Activated B cell treated with CpG ODN at 0.5 μM for 24 hours (primary cell): ENCODE results near the gene IGF1R. TPM values are rescaled to one million over a fixed set of nuclear protein-coding genes. Genes with fewer than 3 reads are reported as not detected.

Experiments
- ATAC-seq: fragments of 200-7000 bp; cut with Tn5 transposase; one replicate; pipeline ENCODE4 v1.10.0; 2021; ENCODE audit warnings: low read depth, mild to moderate bottlenecking, moderate library complexity
- CTCF ChIA-PET: fragments of 350-600 bp; sonication (Branson Sonifier 250); formaldehyde crosslinking; loops from one replicate; lab custom pipeline; 2021; ENCODE audit warnings: antibody characterized with exemption; lab: Charles Lee
- POLR2A ChIA-PET: fragments of 350-600 bp; sonication (Branson Sonifier 250); formaldehyde crosslinking; loops from one replicate; lab custom pipeline; 2021; ENCODE audit warnings: antibody characterized with exemption; lab: Charles Lee
- DNase-seq: peaks from one replicate; pipeline ENCODE4 v3.0.0; 2022
- H3K27ac Mint-ChIP-seq: one replicate; pipeline ENCODE4 v1.8.0; 2020; ENCODE audit warnings: mixed read lengths
- H3K27me3 Mint-ChIP-seq: one replicate; pipeline ENCODE4 v1.8.0; 2021; ENCODE audit warnings: mixed read lengths
- H3K36me3 Mint-ChIP-seq: one replicate; pipeline ENCODE4 v1.8.0; 2021; ENCODE audit warnings: low read depth, mixed read lengths
- H3K4me1 Mint-ChIP-seq: one replicate; pipeline ENCODE4 v1.8.0; 2021; ENCODE audit warnings: mixed read lengths
- H3K4me3 Mint-ChIP-seq: one replicate; pipeline ENCODE4 v1.8.0; 2020; ENCODE audit warnings: mild to moderate bottlenecking, mixed read lengths
- H3K9me3 Mint-ChIP-seq: one replicate; pipeline ENCODE4 v1.8.0; 2020; ENCODE audit warnings: mixed read lengths
- CTCF ChIP-seq: fragments of 200-600 bp; IDR thresholded peaks from one replicate; pipeline ENCODE4 v1.8.0; 2022; ENCODE audit warnings: antibody characterized with exemption, mild to moderate bottlenecking
- intact Hi-C: fragments of 100-400 bp; cut with micrococcal nuclease; formaldehyde crosslinking; loops from one replicate; pipeline ENCODE4 v1.15.1; 2024
- total RNA-seq: library from RNA; stranded (reverse); gene quantifications from 2 replicates; pipeline ENCODE4 v1.2.3, GENCODE V29; 2022

Gene IGF1R
- total RNA-seq, 1 donor from 2014 or later: 6.7 TPM

- no peak for TF ChIP-seq CTCF
- no peak overlapping the region for H3K4me3 Mint-ChIP-seq
- no peaks in the 10 kb centered on the region for H3K36me3 Mint-ChIP-seq
- ChIA-PET CTCF (no interaction called here), POLR2A (no interaction called here)
- no peaks in the 10 kb centered on the region for H3K9me3 Mint-ChIP-seq
- H3K4me1 Mint-ChIP-seq: peaks cover 8% of the 10 kb centered on the region
- intact Hi-C loops: no loop called here
- ATAC-seq: no peak
- no peaks in the 10 kb centered on the region for H3K27me3 Mint-ChIP-seq
- DNase-seq: no peak
- H3K27ac Mint-ChIP-seq: no peak overlapping the region
These were observed 96.8 kb downstream of the IGF1R start for GRCh38 chr15:98745179-98745578.

GRCh38 chr15:98745650-98746374 is 97.5 kb downstream of the IGF1R start:
- intact Hi-C loops: no loop called here
- H3K4me3 Mint-ChIP-seq: no peak overlapping the region
- no peak for TF ChIP-seq CTCF
- H3K4me1 Mint-ChIP-seq: peaks cover 8% of the 10 kb centered on the region
- POLR2A ChIA-PET: no interaction called here
- CTCF ChIA-PET: no interaction called here
- H3K36me3 Mint-ChIP-seq: no peaks in the 10 kb centered on the region
- no peaks in the 10 kb centered on the region for H3K27me3 Mint-ChIP-seq
- no peak for ATAC-seq
- H3K9me3 Mint-ChIP-seq: no peaks in the 10 kb centered on the region
- no peak for DNase-seq
- no peak overlapping the region for H3K27ac Mint-ChIP-seq

- ChIA-PET CTCF (no interaction called here), POLR2A (no interaction called here)
- Mint-ChIP-seq H3K9me3 (no peaks in the 10 kb centered on the region), H3K27ac (no peak overlapping the region), H3K4me1 (peaks cover 8% of the 10 kb centered on the region), H3K4me3 (no peak overlapping the region), H3K27me3 (no peaks in the 10 kb centered on the region), H3K36me3 (no peaks in the 10 kb centered on the region)
- DNase-seq (no peak), ATAC-seq (no peak)
- intact Hi-C loops: no loop called here
- no peak for TF ChIP-seq CTCF
These were observed 98.2 kb downstream of the IGF1R start for GRCh38 chr15:98746375-98747155.

- DNase-seq: no peak
- no peak overlapping the region for H3K27ac Mint-ChIP-seq
- H3K27me3 Mint-ChIP-seq: no peaks in the 10 kb centered on the region
- intact Hi-C loops: no loop called here
- ATAC-seq: no peak
- POLR2A ChIA-PET: no interaction called here
- no peak for TF ChIP-seq CTCF
- H3K4me1 Mint-ChIP-seq: peaks cover 1% of the 10 kb centered on the region
- H3K36me3 Mint-ChIP-seq: no peaks in the 10 kb centered on the region
- CTCF ChIA-PET: no interaction called here
- H3K4me3 Mint-ChIP-seq: no peak overlapping the region
- H3K9me3 Mint-ChIP-seq: no peaks in the 10 kb centered on the region
These were observed 103.4 kb downstream of the IGF1R start for GRCh38 chr15:98751767-98752166.
